Measurements from ENCODE around the gene RGS6.

The RGS6 gene

DNA sequence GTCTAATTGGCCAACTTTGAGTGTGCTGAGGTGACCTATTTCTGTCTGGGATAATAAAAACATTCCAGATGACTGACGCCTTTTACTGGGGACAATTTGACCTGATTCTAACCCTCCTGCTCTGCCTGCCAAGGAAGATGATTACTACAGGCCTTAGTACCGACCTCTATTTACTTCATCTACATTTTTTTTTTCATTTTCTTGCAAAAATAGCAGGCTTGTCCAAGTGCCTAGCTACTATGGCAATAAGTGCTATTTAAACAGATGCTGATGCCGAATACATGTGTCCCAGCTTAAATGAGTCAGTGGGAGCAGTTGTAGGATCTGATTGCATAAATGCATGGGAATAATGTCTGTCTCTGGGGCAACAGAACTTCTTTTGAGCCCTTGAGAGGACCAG lies 254.3 kb downstream of the RGS6 start:
- TF ChIP-seq POLR2A (IDR thresholded peaks at IDR 0.05; ENCODE audit: low read length) = no peak
- no peak for TF ChIP-seq GATA1 (IDR thresholded peaks at IDR 0.05; ENCODE audit: low read depth, low read length)
- DNase-seq = no peak

- no peak for TF ChIP-seq POLR2A (IDR thresholded peaks at IDR 0.05; ENCODE audit: low read length)
- no peak for TF ChIP-seq GATA1 (IDR thresholded peaks at IDR 0.05; ENCODE audit: low read depth, low read length)
- DNase-seq = no peak
Measured at GRCh38 chr14:72196237-72197015, 264.2 kb downstream of the RGS6 start.

- no peak for DNase-seq
- TF ChIP-seq POLR2A (IDR thresholded peaks at IDR 0.05; ENCODE audit: low read length) (no peak), GATA1 (IDR thresholded peaks at IDR 0.05; ENCODE audit: low read depth, low read length) (no peak)
Measured at GRCh38 chr14:72201645-72202044, 269.4 kb downstream of the RGS6 start.

DNA sequence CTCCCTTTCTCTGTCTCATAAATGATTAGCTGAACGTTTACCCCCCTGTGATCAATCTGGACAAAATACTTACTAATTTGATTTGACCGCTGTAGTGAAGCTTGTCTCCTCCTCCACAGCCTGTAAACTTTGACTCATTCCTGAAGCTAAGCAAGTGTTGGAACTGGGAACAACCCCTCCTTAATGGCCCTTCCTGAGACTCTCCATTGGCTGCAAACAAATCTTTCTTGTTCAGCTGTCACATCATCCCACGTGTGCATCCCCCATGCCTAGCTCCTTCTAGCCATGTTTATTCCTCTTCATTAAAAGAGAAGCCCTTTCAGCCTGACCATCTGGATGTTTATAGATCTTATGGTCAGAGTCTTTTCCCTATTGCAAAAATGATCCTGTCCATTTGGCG lies 281.2 kb downstream of the RGS6 start:
- TF ChIP-seq POLR2A (IDR thresholded peaks at IDR 0.05; ENCODE audit: low read length) (no peak), GATA1 (IDR thresholded peaks at IDR 0.05; ENCODE audit: low read depth, low read length) (no peak)
- DNase-seq = no peak

GRCh38 chr14:72215080-72215479 lies 282.9 kb downstream of the RGS6 start:
- DNase-seq = no peak
- TF ChIP-seq POLR2A (IDR thresholded peaks at IDR 0.05; ENCODE audit: low read length) = no peak

GRCh38 chr14:72217135-72217534 lies 284.9 kb downstream of the RGS6 start:
- TF ChIP-seq GATA1 (IDR thresholded peaks at IDR 0.05; ENCODE audit: low read depth, low read length) (no peak), POLR2A (IDR thresholded peaks at IDR 0.05; ENCODE audit: low read length) (no peak)
- no peak for DNase-seq

GRCh38 chr14:72222046-72222445 lies 289.8 kb downstream of the RGS6 start:
- no peak for DNase-seq
- TF ChIP-seq GATA1 (IDR thresholded peaks at IDR 0.05; ENCODE audit: low read depth, low read length) (no peak), POLR2A (IDR thresholded peaks at IDR 0.05; ENCODE audit: low read length) (no peak)

GRCh38 chr14:72236629-72237028 lies 304.4 kb downstream of the RGS6 start:
- no peak for DNase-seq
- no peak for TF ChIP-seq GATA1 (IDR thresholded peaks at IDR 0.05; ENCODE audit: low read depth, low read length)
- no peak for TF ChIP-seq POLR2A (IDR thresholded peaks at IDR 0.05; ENCODE audit: low read length)

GRCh38 chr14:72237722-72238666 lies 305.8 kb downstream of the RGS6 start:
- TF ChIP-seq GATA1 (IDR thresholded peaks at IDR 0.05; ENCODE audit: low read depth, low read length) = no peak
- TF ChIP-seq POLR2A (IDR thresholded peaks at IDR 0.05; ENCODE audit: low read length) = no peak
- DNase-seq = no peak

- TF ChIP-seq GATA1 (IDR thresholded peaks at IDR 0.05; ENCODE audit: low read depth, low read length) (no peak), POLR2A (IDR thresholded peaks at IDR 0.05; ENCODE audit: low read length) (no peak)
- DNase-seq = no peak
Measured at GRCh38 chr14:72243309-72244293, 311.4 kb downstream of the RGS6 start.

GRCh38 chr14:72247896-72248465 lies 315.8 kb downstream of the RGS6 start:
- no peak for DNase-seq
- no peak for TF ChIP-seq POLR2A (IDR thresholded peaks at IDR 0.05; ENCODE audit: low read length)

DNA sequence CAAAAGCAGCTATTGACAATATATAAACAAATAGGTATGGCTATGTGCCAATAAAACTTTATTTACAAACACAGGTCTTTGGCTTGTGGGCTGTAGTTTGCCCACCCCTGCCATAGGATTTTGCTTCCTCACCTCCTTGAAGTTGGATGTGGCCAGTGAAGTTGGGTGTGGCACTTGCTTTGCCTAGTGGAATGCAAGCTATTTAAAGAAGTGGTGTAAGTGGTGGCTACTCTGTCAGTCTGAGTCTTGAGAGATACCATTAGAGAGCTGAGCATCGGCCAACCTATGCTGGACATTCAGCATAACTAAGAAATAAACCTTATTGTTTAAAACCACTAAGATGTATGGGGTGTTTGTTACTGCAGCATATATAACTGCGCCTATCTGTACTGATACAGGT lies 321.3 kb downstream of the RGS6 start:
- no peak for DNase-seq
- TF ChIP-seq POLR2A (IDR thresholded peaks at IDR 0.05; ENCODE audit: low read length) = no peak
- TF ChIP-seq GATA1 (IDR thresholded peaks at IDR 0.05; ENCODE audit: low read depth, low read length) = no peak

GRCh38 chr14:72254202-72254936 lies 322.1 kb downstream of the RGS6 start:
- no peak for DNase-seq
- TF ChIP-seq GATA1 (IDR thresholded peaks at IDR 0.05; ENCODE audit: low read depth, low read length) (no peak), POLR2A (IDR thresholded peaks at IDR 0.05; ENCODE audit: low read length) (no peak)
